HG02763 (cell line): Measurements from ENCODE around the gene LEAP2.

Source experiments
- ATAC-seq: cut with Tn5 transposase; IDR thresholded peaks from one replicate; pipeline ENCODE4 v1.9.1; 2021; ENCODE audit warnings: mild to moderate bottlenecking, moderate library complexity; ENCODE audit not compliant: unreplicated experiment

LEAP2 gene

GRCh38 chr5:132876020-132876759, 2.7 kb downstream of the LEAP2 start:
- no peak for ATAC-seq

- ATAC-seq: no peak
Measured at GRCh38 chr5:132877466-132877865, 4.0 kb downstream of the LEAP2 start.

DNA sequence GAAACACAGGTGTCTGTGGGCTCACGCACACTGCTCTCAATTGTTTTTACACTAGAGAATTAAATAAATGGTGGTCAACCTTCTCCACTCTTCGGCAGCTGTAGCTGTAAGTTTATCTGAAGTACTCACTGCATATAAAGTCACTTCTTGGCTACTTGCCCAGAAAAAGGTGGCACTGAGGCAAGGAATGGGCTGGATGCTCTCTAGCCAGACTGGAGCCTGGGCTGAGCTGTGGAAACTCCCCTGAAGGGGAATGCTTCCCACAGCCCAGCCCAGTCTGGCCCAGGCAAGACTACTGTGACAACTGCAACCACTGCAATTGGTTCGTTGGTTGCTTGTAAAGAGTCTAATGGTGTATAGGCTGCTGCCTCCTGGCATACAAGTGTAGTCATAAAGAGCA, 4.5 kb downstream of the LEAP2 start:
- no peak for ATAC-seq

DNA sequence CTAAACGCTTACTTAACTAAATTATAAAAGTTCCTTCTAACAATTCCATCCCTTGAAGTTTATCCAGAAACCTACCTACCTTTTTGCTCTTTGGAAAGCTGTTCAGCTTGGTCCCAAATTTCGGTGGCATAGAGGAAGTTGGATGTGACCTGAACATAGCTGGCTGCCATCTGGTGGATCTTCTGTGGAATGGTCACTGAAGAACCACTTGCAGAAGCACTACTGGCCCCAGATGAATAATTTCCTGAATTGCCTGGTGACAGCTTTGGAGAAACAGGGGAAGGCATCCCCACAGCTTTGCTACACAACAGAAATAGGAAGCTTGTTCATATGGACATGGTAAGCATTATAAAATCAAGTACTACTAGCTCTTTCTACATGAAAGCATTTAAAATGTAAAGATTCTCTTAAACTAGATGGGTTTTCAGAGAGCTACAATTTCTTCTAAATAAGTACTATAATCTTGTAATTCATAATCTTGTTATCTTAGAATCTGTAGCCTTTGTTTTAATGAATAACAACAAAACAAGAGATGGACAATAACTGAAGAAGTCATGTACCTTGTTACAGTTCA, 9.9 kb downstream of the LEAP2 start:
- ATAC-seq: no peak

- no peak for ATAC-seq
Measured at GRCh38 chr5:132884548-132884947, 11.1 kb downstream of the LEAP2 start.

- ATAC-seq: no peak
Measured at GRCh38 chr5:132886064-132886823, 12.8 kb downstream of the LEAP2 start.

GRCh38 chr5:132887283-132887682, 13.8 kb downstream of the LEAP2 start:
- no peak for ATAC-seq

DNA sequence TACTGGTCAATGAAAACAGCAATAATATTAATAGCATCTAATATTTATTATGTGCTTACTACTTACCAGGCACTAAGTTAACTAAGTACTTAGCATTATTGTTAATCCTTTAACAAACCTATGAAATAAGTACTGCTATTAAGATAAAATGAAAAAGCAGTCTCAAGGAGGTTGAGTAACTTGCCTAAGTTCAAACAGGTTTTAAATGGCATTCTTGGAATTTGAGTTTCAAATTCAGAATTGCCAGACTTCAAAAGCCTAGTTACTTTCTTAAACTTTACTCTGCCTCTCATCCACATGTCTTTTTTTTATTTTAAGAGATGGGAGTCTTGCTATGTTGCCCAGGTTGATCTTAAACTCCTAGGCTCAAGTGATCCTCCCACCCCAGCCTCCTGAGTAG, 16.0 kb downstream of the LEAP2 start:
- ATAC-seq: no peak

DNA sequence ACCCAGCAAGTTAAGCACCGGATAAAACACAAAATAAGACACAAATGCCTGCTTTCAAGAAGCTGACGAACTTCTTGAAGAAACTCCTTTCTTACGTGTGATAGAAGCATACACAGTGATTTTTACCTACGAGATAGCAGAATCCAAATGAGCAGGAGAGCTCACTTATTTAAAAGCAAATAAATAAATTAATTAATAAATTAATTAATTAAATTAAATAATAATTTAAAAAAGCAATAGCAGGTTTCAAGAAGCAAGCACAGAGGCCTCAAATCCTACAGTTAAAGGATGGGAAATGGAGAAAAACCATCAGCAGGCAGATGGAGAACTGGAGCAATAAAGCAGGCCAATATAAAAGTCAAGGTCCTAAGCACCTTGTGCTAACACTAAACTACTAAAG, 17.3 kb downstream of the LEAP2 start:
- ATAC-seq: no peak

- no peak for ATAC-seq
Measured at GRCh38 chr5:132895719-132896305, 22.3 kb downstream of the LEAP2 start.

DNA sequence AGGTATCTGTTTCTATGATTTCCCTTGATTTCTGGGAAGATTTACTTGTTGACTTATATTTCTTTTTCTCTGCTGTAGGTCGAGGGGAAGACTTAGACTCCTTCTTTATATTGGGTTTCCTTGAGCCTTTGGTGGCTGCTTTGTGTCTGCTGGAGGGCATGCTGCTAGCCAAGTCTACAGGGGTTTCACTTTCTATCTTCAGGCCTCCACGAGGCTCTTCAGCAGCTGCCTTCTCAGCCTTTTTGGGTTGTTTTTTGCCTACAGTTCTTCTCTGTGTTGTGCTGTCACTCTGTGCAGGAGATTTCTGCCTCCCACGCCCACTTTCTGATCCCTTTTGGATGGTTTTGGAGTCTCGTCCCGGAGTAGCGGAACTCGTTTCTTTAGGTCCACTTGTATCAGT, 23.2 kb downstream of the LEAP2 start:
- no peak for ATAC-seq

DNA sequence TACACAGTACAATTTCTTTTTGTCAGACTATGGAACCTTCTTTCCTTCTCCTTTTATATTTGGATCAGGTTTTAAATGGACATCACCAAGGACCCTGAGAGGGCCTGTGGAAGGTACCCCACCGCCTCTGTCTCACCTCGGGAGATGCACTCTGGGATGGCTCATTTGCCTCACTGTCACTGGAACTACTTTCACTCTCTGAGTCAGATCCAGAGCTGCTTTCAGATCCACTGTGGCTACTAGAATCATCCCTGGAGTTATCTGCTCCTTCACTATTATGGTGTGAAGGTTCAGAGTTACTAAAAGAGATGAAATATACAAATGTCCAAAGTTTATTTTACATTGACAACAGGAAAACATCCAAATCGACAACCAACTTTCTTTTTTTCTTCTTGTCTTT, 24.6 kb downstream of the LEAP2 start:
- ATAC-seq: no peak

DNA sequence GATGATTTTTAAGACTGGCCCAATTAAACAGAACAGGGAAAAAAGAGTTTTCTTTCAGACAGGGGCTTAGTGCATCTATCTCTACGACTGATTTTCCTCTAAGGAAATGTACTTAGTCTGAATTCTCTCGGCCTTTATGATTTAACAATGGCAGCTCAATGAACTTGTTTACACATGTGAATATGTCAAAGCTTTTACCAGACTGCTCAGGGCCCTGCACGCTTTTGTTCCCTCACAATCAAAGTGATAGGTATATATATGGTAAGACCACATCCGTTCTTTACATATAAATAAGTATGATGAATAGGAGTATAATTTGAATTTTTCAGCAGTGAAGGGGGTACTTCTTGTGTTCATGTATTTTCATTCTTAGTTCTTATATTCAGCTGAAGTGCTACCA, 27.6 kb downstream of the LEAP2 start:
- no peak for ATAC-seq

GRCh38 chr5:132901730-132902129, 28.3 kb downstream of the LEAP2 start:
- ATAC-seq: no peak

DNA sequence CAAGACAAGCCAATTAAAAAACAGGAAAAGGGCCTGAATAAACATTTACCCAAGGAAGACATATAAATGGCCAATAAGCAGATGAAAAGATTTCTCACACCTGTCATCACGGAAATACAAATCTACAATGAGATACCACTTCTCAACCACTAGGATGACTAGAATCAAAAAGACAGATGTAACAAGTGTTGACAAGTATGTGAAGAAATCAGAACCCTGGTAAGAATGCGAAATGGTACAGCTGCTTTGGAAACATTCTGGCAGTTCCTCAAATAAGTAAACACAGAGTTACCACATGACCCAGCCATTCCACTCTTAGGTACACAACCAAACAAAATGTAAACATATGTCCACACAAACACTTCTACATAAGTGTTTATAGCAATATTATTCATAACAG, 32.5 kb downstream of the LEAP2 start:
- no peak for ATAC-seq

- ATAC-seq: no peak
Measured at GRCh38 chr5:132907161-132907560, 33.7 kb downstream of the LEAP2 start.

DNA sequence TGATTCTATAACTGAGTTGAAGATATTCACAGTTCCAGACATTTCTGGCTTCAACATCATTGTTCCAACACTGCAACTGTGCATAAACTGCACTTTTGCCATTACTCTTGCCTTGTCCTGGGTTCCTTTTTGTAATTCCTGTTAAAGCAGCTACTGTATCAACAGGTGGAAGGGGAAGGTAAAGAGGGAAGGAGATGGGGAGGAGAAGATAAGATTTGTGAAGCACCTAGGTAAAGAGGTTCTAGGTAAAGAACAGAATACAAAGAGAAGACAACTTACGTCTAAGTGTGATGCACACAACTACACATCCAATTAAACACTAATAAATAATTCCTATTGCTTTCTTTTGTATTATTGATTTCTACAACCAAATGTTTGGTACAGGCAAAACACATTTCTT, 36.2 kb downstream of the LEAP2 start:
- ATAC-seq: no peak

DNA sequence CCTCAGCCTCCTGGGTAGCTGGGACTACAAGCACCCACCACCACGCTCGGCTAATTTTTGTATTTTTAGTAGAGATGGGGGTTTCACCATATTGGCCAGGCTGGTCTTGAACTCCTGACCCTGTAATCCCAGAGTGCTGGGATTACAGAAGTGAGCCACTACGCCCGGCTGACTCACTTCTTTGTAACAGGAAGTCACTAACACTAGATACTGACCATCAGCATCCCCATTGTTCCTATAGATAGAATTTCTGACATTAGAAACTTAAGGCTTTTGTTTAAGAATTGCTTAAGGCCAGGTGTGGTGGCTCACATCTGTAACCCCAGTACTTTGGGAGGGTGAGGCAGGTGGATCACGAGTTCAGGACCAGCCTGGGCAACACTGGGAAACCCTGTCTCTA, 42.2 kb downstream of the LEAP2 start:
- no peak for ATAC-seq

- ATAC-seq: no peak
Measured at GRCh38 chr5:132916086-132916485, 42.6 kb downstream of the LEAP2 start.
